ENCODE results near the gene NPBWR2. TPM values are rescaled to one million over a fixed set of nuclear protein-coding genes. Genes with fewer than 3 reads are reported as not detected.

Gene NPBWR2
- polyA plus RNA-seq, 1 of the 3 experiments (the other 2 are of a cell fraction) = not detected

GRCh38 chr20:64144144-64144912, 37.0 kb upstream of the NPBWR2 start:
- H2AFZ ChIP-seq (ENCODE audit: low read depth) = no peak overlapping the region
- H3K36me3 ChIP-seq (replicated peaks in 1 of 2; ENCODE audit: control insufficient read depth in 1 of 2, insufficient read depth in 2 of 2, low read length in 1 of 2) = no peaks in the 10 kb centered on the region
- ChIA-PET POLR2A (no interaction called here), CTCF (interaction anchor here (1.0 to 1.6 kb wide), 2 partner anchors 24 to 61 kb away, joined by 4 to 7 read pairs; no protein-coding TSS in a partner anchor)
- no peaks in the 10 kb centered on the region for H3K27me3 ChIP-seq (ENCODE audit: insufficient read depth)
- no peak overlapping the region for H3K4me3 ChIP-seq (ENCODE audit: low read depth in 2 of 2, low read length in 1 of 2)
- TF ChIP-seq FOSL2 (IDR thresholded peaks at IDR 0.05; ENCODE audit: borderline replicate concordance, low read depth) = no peak
- no peak for TF ChIP-seq SIN3A (IDR thresholded peaks at IDR 0.05; ENCODE audit: borderline replicate concordance, low read depth, low read length)
- no peak for TF ChIP-seq RXRA (IDR thresholded peaks at IDR 0.05; ENCODE audit: borderline replicate concordance, low read depth)
- TF ChIP-seq MEF2A (IDR thresholded peaks at IDR 0.05; ENCODE audit: borderline replicate concordance, low read depth) = no peak
- no peak for TF ChIP-seq JUND (IDR thresholded peaks at IDR 0.05)
- TF ChIP-seq TEAD4 (IDR thresholded peaks at IDR 0.05; ENCODE audit: borderline replicate concordance, insufficient read depth) = no peak
- TF ChIP-seq CHD2 (IDR thresholded peaks at IDR 0.05; ENCODE audit: low read length, partially characterized antibody) = no peak
- no peak for TF ChIP-seq RFX5 (IDR thresholded peaks at IDR 0.05; ENCODE audit: low read length)
- no peak for TF ChIP-seq FOXM1 (IDR thresholded peaks at IDR 0.05; ENCODE audit: low read depth)
- TF ChIP-seq SMC3 (IDR thresholded peaks at IDR 0.05; ENCODE audit: low read depth, low read length) = no peak
- no peak for TF ChIP-seq FOXJ3 (CRISPR knock-in tag; IDR thresholded peaks at IDR 0.05)
- TF ChIP-seq EZH2phosphoT487 (IDR thresholded peaks at IDR 0.05; ENCODE audit: borderline replicate concordance, low read depth) = no peak
- no peak for TF ChIP-seq TCF12 (IDR thresholded peaks at IDR 0.05)
- no peak for TF ChIP-seq ELF1 (IDR thresholded peaks at IDR 0.05)
- TF ChIP-seq TAF1 (IDR thresholded peaks at IDR 0.05; ENCODE audit: borderline replicate concordance, low read depth, low read length) = no peak
- no peak for TF ChIP-seq RAD21 (IDR thresholded peaks at IDR 0.05; ENCODE audit: low read length)
- TF ChIP-seq RCOR1 (IDR thresholded peaks at IDR 0.05; ENCODE audit: low read length) = no peak
- no peak for TF ChIP-seq EP300 (IDR thresholded peaks at IDR 0.05; ENCODE audit: borderline replicate concordance in 1 of 2, low read depth in 1 of 2, low read length in 1 of 2)
- TF ChIP-seq NFIC (IDR thresholded peaks at IDR 0.05; ENCODE audit: borderline replicate concordance) = no peak
- TF ChIP-seq, protein P1, sequence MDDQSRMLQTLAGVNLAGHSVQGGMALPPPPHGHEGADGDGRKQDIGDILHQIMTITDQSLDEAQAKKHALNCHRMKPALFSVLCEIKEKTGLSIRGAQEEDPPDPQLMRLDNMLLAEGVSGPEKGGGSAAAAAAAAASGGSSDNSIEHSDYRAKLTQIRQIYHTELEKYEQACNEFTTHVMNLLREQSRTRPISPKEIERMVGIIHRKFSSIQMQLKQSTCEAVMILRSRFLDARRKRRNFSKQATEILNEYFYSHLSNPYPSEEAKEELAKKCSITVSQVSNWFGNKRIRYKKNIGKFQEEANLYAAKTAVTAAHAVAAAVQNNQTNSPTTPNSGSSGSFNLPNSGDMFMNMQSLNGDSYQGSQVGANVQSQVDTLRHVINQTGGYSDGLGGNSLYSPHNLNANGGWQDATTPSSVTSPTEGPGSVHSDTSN (IDR thresholded peaks at IDR 0.05) = no peak
- H3K9ac ChIP-seq = no peak overlapping the region
- no peaks in the 10 kb centered on the region for H3K79me2 ChIP-seq (ENCODE audit: insufficient read depth)
- no peak overlapping the region for H3K4me2 ChIP-seq
- 64% methylated on average over 8 of the region's 8 CpGs for WGBS (ENCODE audit: low lambda C conversion rate)
- no peak overlapping the region for H3K27ac ChIP-seq (ENCODE audit: low read depth in 2 of 2, low read length in 1 of 2)
- no peaks in the 10 kb centered on the region for H4K20me1 ChIP-seq (ENCODE audit: insufficient read depth)
- no peaks in the 10 kb centered on the region for H3K9me3 ChIP-seq
- peaks cover 0 to 22% of the 10 kb centered on the region in 2 experiments; a peak in 1 of 4 replicates for H3K4me1 ChIP-seq (ENCODE audit: control insufficient read depth in 1 of 2, insufficient read depth in 2 of 2, low read depth in 1 of 2, low read length in 1 of 2)
- H3K9me2 ChIP-seq = no peaks in the 10 kb centered on the region
- H3F3A ChIP-seq (replicated peaks; ENCODE audit: insufficient read depth) = no peaks in the 10 kb centered on the region
- DNase-seq = no peak

Measured in SK-N-SH (cell line).